GM06990 (cell line): ENCODE data around the gene ANO8.

Source experiments
- DNase-seq: peaks from one replicate; pipeline ENCODE4 v3.0.0-alpha.2; 2011; ENCODE audit not compliant: insufficient read length; ENCODE audit errors: extremely low read depth
- H3K27me3 ChIP-seq: replicated peaks from 2 replicates; pipeline ENCODE4 v1.6.0; 2011; ENCODE audit warnings: low read length; ENCODE audit not compliant: control insufficient read depth, insufficient read depth
- H3K36me3 ChIP-seq: 2 replicates; pipeline ENCODE4 v1.5.1; 2011; ENCODE audit warnings: low read length; ENCODE audit not compliant: control insufficient read depth, insufficient read depth
- H3K4me3 ChIP-seq: replicated peaks from 2 replicates; pipeline ENCODE4 v1.5.1; 2011; ENCODE audit warnings: low read depth, mild to moderate bottlenecking, control low read depth, low read length
- CTCF ChIP-seq: IDR thresholded peaks from 2 replicates; pipeline ENCODE4 v1.5.1; 2011; ENCODE audit warnings: low read length, control low read depth, mild to moderate bottlenecking, inconsistent platforms; ENCODE audit not compliant: insufficient read depth, poor library complexity, severe bottlenecking

The ANO8 gene

DNA sequence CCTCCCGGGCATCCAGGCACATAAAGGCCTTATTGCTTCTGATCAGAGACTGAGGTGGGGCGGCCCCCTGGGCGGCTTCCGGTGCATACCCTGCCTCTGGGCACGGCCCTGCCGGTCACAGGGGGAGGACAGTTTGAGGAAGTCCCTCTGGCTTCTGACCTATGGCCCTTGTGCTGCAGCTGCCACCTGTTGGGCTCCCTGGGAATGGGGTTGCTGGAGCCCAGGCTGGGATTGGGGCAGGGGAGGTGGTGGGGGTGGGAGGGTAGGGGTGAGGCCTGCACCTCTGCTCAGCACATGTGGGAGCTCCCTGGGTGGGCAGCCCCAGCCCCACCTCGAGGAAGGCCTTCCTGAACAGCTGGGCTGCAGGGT lies 10.7 kb downstream of the ANO8 start:
- H3K36me3 ChIP-seq: peaks cover 19% of the 10 kb centered on the region
- no peaks in the 10 kb centered on the region; the same call in 1 of the 2 replicates for H3K27me3 ChIP-seq
- TF ChIP-seq CTCF: no peak
- H3K4me3 ChIP-seq: no peak overlapping the region
- no peak for DNase-seq

DNA sequence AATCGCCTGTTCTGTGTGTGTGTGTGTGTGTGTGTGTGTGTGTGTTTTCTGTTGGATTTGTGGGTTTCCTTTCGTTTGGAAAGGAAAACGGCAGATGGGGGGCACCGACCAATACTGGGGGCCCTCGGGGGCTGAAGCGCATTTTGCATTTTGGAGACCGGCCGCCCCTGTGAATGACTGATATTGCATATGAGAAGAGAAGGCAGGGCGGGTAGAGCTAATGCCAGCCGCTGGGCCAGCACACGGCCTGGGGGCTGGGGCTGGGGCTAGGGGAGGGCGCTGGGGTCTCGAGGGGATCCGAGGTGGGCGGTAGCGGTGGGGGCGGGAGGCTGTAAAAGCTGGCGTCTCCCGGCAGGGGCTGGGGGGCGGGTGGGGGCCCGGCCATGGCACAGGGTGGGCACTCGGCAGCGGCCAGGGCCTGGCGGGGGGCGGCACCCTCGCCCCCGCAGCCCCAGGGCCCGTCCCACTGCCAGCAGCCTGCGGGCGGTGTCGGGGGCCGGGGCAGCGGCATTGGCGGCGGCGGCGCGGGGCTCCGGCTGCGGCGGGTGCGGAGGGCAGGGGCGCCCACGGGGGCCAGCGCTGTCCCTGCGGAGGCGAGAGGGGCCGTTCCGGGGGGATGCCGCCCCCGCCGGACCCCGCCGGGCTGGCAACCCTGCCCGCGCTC lies 11.2 kb downstream of the ANO8 start:
- no peaks in the 10 kb centered on the region for H3K27me3 ChIP-seq
- TF ChIP-seq CTCF: no peak
- no peak for DNase-seq
- no peak overlapping the region for H3K4me3 ChIP-seq
- peaks cover 19% of the 10 kb centered on the region for H3K36me3 ChIP-seq

GRCh38 chr19:17322854-17323253 lies 11.8 kb downstream of the ANO8 start:
- Histone ChIP-seq H3K4me3 (no peak overlapping the region), H3K36me3 (peaks cover 19% of the 10 kb centered on the region)

GRCh38 chr19:17321655-17322489 lies 12.8 kb downstream of the ANO8 start:
- no peak for TF ChIP-seq CTCF
- Histone ChIP-seq H3K27me3 (no peaks in the 10 kb centered on the region), H3K4me3 (no peak overlapping the region), H3K36me3 (peaks cover 19% of the 10 kb centered on the region)
- DNase-seq: no peak

More at GRCh38 chr19:17322854-17323253, 11.8 kb downstream of the ANO8 start:
- H3K27me3 ChIP-seq: no peaks in the 10 kb centered on the region
- no peak for DNase-seq
- no peak for TF ChIP-seq CTCF

- Histone ChIP-seq H3K36me3 (peaks cover 24% of the 10 kb centered on the region), H3K4me3 (no peak overlapping the region), H3K27me3 (no peaks in the 10 kb centered on the region)
- DNase-seq: no peak
- no peak for TF ChIP-seq CTCF
Measured at GRCh38 chr19:17320435-17320834, 14.2 kb downstream of the ANO8 start.
